HG03571 (cell line): ENCODE data around the gene TRIM31.

ENCODE experiments used
- ATAC-seq: cut with Tn5 transposase; IDR thresholded peaks from one replicate; pipeline ENCODE4 v1.9.1; 2021; ENCODE audit not compliant: unreplicated experiment

Gene TRIM31, protein sequence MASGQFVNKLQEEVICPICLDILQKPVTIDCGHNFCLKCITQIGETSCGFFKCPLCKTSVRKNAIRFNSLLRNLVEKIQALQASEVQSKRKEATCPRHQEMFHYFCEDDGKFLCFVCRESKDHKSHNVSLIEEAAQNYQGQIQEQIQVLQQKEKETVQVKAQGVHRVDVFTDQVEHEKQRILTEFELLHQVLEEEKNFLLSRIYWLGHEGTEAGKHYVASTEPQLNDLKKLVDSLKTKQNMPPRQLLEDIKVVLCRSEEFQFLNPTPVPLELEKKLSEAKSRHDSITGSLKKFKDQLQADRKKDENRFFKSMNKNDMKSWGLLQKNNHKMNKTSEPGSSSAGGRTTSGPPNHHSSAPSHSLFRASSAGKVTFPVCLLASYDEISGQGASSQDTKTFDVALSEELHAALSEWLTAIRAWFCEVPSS

GRCh38 chr6:30113003-30113759 lies at the start of gene TRIM31:
Gene TRIM31 (minus strand): TSS chr6:30113090. CDS start chr6:30112805, 285 bp downstream.
- no peak for ATAC-seq

DNA sequence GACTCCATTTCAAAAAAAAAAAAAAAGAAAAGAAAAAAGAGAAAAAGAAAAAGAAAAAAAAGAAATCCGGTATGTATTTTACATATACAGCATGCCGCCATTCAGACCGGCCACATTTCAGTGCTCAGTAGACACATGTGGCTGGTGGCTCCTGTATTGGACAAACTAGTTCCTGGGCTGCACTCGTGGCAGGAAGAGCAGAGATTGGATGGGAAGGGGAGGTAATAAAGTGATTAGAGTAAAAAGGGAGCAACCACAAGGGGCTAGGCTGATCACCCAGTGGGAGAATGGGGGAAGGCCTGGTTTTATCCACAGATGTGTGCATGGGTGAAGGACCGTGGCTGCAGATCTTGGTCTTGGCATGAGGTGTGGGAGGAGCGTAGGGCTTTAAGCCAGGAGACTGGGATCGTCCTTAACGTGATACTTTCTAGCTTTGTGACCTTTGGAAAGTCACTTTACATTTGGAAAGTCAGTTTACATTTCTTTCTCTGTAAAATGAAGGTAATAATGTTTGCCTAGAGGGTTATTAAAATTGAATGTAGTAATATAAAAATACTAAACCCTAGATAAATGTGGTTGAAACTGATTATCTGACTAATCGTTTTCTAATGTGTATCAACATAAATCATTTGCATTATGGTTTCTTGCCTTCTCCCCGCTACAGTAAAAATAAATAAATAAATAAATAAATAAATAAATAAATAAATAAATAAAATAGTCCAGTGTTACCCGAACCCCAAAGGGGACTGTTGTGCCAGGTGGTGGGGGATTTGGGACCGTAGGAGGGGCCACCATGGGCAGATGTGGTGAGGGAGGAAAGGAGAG lies 49.6 kb upstream of the TRIM31 start:
- ATAC-seq = no peak

- ATAC-seq = no peak
These were observed 48.1 kb upstream of the TRIM31 start, which contains the start of gene TRIM10 for GRCh38 chr6:30160785-30161531. Gene TRIM10 (minus strand): TSS chr6:30161211. CDS start chr6:30160858, 353 bp downstream.

DNA sequence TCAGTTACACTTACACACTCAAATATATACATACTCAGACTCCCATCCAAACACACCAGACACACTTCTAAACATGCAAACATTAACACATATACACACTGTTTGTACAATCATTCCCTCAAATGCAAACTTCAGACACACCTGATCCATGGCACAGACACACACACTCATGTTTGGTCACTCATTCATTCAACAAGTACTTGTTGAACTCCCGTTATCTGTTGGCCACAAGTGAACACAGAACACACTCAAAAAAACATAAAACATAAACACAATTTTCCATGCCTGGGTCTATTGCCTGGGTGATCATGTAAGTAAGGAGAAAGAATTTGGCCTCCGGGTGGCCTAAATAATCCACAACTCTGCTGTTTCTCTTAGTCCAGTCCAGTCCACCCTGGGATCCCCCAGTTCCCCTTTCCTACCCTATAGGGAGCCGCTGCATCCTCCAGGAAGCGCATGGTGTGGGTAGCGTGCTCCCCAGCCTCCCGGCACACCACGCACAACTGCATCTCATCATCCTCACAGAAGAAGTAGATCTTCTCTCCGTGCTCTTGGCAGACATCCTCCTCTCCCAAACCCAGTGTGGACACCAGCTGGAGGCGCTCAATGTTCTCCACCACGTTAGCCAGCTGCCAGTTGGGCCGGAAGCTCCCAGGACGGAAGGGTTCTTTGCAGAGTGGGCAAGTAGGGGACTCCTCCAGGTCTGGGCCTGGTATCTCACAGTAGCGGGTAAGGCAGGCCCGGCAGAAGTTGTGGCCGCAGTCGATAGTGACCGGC lies 47.3 kb upstream of the TRIM31 start:
- no peak for ATAC-seq

GRCh38 chr6:30158475-30159040 lies 45.7 kb upstream of the TRIM31 start:
- no peak for ATAC-seq

- ATAC-seq = no peak
These were observed 45.1 kb upstream of the TRIM31 start for GRCh38 chr6:30157999-30158398.

DNA sequence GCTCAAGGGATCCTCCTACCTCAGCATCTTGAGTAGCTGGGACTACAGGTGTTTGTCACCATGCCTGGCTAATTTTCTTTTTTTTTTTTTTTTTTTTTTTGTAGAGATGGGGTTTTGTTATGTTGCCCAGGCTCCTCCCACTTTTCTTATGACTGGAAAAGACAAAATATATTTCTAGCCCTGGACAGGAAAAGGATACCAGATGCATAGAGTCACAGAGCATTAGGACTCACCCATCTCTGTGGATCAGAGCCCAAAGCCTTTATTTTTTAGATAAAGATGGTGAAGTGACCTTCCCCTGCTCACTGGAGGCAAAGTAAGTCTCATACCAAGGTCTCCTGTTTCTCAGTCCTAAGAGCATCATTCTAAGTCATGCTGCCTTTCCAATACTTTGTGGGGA lies 44.7 kb upstream of the TRIM31 start:
- no peak for ATAC-seq

DNA sequence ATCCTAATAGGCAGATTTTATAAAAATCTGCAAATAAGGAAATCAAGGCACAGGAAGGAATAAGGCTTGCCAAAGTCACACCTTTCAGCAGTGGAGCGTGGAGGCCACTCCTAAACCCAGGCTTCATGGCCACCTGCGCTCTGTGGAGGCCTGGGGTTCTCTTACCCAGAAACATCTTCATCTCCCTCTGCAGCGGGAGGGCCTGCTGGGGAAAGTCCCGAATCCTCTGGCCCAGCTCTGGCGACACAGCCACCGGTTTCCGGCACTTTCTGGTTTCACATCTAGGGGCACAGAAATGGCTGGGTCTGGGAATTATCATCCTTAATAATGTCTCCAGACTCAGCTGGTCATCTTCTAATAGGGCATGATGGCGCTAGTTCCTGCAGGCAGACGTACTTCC lies 43.9 kb upstream of the TRIM31 start:
- ATAC-seq = no peak

- no peak for ATAC-seq
These were observed 43.3 kb upstream of the TRIM31 start for GRCh38 chr6:30156262-30156599.

GRCh38 chr6:30155520-30156261 lies 42.8 kb upstream of the TRIM31 start:
- no peak for ATAC-seq

DNA sequence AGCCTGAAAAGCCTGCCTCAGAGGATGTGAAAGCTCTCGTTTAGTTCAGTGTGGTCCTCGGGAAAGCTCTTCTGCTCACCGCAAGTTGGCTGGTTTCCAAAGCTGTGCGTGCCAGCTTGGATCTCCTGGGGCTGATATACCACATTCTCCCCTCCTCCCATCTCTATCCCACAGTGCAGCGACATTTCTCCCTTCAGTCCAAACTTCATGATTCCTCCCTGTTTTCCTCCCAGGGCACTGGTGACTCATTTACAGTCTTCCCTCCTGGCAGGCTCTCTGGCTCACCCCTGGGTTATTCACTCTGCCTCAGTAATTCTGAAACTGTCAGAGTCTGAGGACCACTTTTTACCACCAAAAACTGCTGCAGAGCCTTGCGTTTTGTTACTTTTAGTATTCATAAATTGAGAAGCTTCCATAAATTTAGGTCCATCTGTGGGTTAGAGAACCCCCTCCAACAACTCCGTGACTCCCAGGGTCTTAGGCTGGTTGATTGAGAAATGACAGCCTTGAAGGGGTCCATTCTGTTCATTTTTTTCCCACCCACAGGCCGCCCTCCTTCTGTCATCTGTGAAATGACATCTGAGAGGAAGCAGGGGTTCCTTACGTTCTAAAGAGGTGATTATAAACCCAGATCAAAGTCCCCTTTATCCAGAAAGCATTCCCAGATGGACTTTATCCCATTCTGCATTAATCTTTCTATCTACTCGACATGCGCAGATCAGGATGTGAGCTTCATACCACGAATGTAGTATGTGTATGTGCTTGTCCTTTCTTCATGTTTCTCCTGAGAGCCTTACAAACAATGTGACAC lies 42.0 kb upstream of the TRIM31 start:
- ATAC-seq = no peak

DNA sequence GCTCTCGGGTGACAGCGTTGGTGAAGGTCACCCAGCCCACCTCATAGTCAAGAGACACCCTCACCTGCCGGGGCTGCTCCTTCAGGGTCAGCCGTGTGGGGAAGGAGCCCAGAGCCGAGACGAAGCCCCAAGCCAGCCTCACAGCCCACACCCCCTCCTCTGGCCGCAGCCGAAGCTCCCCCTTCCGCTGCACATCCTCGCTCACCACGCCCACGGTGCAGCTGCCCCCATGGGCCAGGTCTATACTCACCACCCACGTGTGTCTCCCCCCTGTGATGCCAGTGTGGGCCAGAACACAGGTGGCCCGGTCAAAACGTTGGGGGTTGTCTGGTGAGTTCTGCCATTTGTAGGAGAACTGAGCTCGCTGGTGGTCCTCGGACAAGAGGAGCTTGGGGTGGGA lies 41.2 kb upstream of the TRIM31 start:
- no peak for ATAC-seq

DNA sequence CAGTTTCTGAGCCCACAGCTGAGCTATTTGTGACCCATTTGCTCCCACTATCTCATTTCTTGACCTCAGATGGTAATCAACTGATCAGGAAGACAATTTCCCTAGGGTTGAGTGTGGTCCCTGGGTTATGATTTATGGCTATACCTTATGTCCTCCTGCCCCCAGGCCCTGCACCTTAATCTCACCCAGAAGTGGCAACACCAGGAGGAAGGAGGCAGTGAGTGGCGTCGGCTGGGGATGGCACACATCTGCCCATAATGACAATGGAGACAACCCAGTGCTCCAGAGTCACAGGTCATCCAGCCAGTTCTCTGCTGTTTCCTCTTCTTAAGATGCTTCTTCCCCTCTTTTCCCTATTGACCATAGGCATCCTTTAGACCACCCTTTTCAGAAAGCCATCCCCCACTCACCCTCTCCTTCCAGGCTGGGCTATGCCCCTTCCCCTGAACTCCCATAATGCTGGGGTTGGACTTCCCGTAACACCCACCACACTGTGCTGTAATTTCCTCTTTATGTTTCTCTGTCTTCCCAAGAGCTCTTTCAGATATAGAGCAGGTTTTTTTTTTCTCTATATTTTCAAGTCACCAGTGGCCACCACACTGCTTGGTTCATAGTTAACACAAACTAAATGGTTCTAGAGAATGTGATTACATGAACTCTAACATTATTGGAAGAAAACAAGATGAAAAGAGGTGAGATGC lies 40.2 kb upstream of the TRIM31 start:
- no peak for ATAC-seq

- no peak for ATAC-seq
These were observed 39.3 kb upstream of the TRIM31 start for GRCh38 chr6:30152016-30152673.

DNA sequence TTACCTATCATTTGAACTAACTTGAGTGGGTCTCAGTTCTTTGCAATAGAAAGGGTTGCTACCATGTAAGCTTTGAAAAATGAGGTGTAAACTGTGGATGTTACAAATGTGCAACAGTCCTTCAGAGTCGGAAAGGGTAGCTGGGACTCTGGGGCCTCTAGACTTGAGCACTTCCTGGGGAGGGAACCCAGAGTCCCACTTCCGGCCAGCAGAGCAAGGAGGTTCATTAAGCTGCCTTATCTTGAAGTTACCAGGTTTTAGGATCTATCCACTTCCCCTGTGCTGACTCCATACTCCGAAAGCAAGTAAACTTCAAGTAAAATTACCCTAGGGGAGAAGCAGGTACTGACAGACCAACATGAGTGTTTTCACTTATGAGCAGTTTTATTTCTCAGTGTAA lies 38.7 kb upstream of the TRIM31 start:
- ATAC-seq = no peak

GRCh38 chr6:30150671-30151395 lies 37.9 kb upstream of the TRIM31 start:
- ATAC-seq = no peak
